WTC11 (cell line): Measurements from ENCODE around the gene C14orf132.

Experiments
- SP1 ChIP-seq: sonication (generic); formaldehyde crosslinking; conservative IDR thresholded peaks from 2 replicates; pipeline ENCODE4 v1.8.1; 2022; ENCODE audit warnings: missing genetic modification reagents
- TCF7 ChIP-seq: sonication (generic); formaldehyde crosslinking; IDR thresholded peaks from 2 replicates; pipeline ENCODE4 v1.8.0; 2022; ENCODE audit warnings: mild to moderate bottlenecking, low read depth, missing genetic modification reagents, moderate library complexity
- TF ChIP-seq, protein P1 (sequence below): sonication (generic); formaldehyde crosslinking; IDR thresholded peaks from 2 replicates; pipeline ENCODE4 v1.8.0; 2022; ENCODE audit warnings: mild to moderate bottlenecking, missing genetic modification reagents
- TF ChIP-seq, protein P2 (sequence below): fragments of 200-600 bp; IDR thresholded peaks from 2 replicates; pipeline ENCODE4 v1.8.0; 2022; ENCODE audit warnings: antibody characterized with exemption
- TF ChIP-seq, protein P3 (sequence below): sonication (generic); formaldehyde crosslinking; conservative IDR thresholded peaks from 2 replicates; pipeline ENCODE4 v1.8.1; 2022; ENCODE audit warnings: mild to moderate bottlenecking, missing genetic modification reagents
- TF ChIP-seq, protein P4 (sequence below): sonication (generic); formaldehyde crosslinking; IDR thresholded peaks from 2 replicates; pipeline ENCODE4 v1.8.1; 2022; ENCODE audit warnings: low read depth, mild to moderate bottlenecking, moderate library complexity, missing genetic modification reagents, borderline replicate concordance

DNA sequence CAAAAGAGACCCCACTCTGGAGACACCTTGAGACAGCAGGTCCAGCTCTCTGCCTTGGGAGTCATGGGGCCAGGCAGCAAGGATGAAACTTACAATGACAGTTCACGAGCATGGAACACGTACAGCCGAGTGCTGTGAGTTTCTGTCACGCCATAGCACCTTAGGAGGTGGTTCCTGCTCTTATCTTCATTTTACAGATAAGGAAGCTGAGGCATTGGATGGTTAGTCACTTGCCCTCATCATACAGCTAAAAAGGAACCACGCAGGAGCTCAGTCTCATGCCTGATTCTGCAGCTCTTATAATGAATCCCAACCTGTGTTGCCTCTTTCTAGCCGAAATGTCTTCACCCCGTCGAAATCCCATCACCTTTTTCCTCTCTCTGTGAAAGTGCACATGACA lies 39.9 kb downstream of the C14orf132 start:
- TF ChIP-seq, protein P1, sequence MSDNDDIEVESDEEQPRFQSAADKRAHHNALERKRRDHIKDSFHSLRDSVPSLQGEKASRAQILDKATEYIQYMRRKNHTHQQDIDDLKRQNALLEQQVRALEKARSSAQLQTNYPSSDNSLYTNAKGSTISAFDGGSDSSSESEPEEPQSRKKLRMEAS (CRISPR knock-in tag), result no peak
- TF ChIP-seq, protein P2, sequence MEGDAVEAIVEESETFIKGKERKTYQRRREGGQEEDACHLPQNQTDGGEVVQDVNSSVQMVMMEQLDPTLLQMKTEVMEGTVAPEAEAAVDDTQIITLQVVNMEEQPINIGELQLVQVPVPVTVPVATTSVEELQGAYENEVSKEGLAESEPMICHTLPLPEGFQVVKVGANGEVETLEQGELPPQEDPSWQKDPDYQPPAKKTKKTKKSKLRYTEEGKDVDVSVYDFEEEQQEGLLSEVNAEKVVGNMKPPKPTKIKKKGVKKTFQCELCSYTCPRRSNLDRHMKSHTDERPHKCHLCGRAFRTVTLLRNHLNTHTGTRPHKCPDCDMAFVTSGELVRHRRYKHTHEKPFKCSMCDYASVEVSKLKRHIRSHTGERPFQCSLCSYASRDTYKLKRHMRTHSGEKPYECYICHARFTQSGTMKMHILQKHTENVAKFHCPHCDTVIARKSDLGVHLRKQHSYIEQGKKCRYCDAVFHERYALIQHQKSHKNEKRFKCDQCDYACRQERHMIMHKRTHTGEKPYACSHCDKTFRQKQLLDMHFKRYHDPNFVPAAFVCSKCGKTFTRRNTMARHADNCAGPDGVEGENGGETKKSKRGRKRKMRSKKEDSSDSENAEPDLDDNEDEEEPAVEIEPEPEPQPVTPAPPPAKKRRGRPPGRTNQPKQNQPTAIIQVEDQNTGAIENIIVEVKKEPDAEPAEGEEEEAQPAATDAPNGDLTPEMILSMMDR, result no peak
- no peak for TF ChIP-seq TCF7 (CRISPR knock-in tag)
- TF ChIP-seq, protein P3, sequence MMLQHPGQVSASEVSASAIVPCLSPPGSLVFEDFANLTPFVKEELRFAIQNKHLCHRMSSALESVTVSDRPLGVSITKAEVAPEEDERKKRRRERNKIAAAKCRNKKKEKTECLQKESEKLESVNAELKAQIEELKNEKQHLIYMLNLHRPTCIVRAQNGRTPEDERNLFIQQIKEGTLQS (CRISPR knock-in tag), result no peak
- TF ChIP-seq SP1 (CRISPR knock-in tag), result no peak
- TF ChIP-seq, protein P4, sequence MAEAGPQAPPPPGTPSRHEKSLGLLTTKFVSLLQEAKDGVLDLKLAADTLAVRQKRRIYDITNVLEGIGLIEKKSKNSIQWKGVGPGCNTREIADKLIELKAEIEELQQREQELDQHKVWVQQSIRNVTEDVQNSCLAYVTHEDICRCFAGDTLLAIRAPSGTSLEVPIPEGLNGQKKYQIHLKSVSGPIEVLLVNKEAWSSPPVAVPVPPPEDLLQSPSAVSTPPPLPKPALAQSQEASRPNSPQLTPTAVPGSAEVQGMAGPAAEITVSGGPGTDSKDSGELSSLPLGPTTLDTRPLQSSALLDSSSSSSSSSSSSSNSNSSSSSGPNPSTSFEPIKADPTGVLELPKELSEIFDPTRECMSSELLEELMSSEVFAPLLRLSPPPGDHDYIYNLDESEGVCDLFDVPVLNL, result no peak
